Hepatocyte (in vitro differentiated cells): Measurements from ENCODE around the gene MR1.

Experiments used
- CTCF ChIP-seq: fragments of 200-600 bp; sonication (generic); IDR thresholded peaks from 2 replicates; pipeline ENCODE4 v1.5.1; 2016; ENCODE audit warnings: antibody characterized with exemption, mild to moderate bottlenecking; ENCODE audit not compliant: poor library complexity
- EZH2 ChIP-seq: fragments of 200-600 bp; sonication (generic); IDR thresholded peaks from 2 replicates; pipeline ENCODE4 v1.6.1; 2016; ENCODE audit warnings: antibody characterized with exemption, mild to moderate bottlenecking, borderline replicate concordance
- EZH2phosphoT487 ChIP-seq: fragments of 200-600 bp; sonication (generic); IDR thresholded peaks from one replicate; pipeline ENCODE4 v1.6.1; 2018; ENCODE audit warnings: antibody characterized with exemption, mild to moderate bottlenecking, low read depth, moderate library complexity; ENCODE audit not compliant: unreplicated experiment, severe bottlenecking

- TF ChIP-seq CTCF (no peak), EZH2 (no peak), EZH2phosphoT487 (no peak)
Observed at GRCh38 chr1:181011301-181012202, 22.2 kb upstream of the MR1 start.
